Keratinocyte (primary cell): ENCODE results near the gene GPR15.

Experiments used
- CTCF ChIP-seq, 3 experiments: IDR thresholded peaks in 1 of 3; conservative IDR thresholded peaks in 1 of 3; optimal IDR thresholded peaks in 1 of 3; 2 replicates in 2 of 3; 3 replicates in 1 of 3; pipeline versions ENCODE3 to v1.5.1; 2011; ENCODE audit warnings: low read length in 3 of 3, mild to moderate bottlenecking in 3 of 3, moderate library complexity in 2 of 3, control low read depth in 1 of 3, inconsistent platforms in 1 of 3; ENCODE audit not compliant: insufficient read depth in 2 of 3; ENCODE audit errors: extremely low read depth in 1 of 3
- EZH2 ChIP-seq: IDR thresholded peaks from one replicate; pipeline ENCODE4 v1.6.1; 2012; ENCODE audit warnings: inconsistent platforms, mild to moderate bottlenecking, low read length, moderate library complexity

GRCh38 chr3:98512576-98512975, 19.2 kb upstream of the GPR15 start:
- TF ChIP-seq EZH2 = no peak
- TF ChIP-seq CTCF (optimal IDR thresholded peaks at IDR 0.05 in 1 of 3, IDR thresholded peaks at IDR 0.05 in 1 of 3, conservative IDR thresholded peaks at IDR 0.05 in 1 of 3; ENCODE audit: extremely low read depth in 1 of 3, insufficient read depth in 2 of 3, low read length in 3 of 3) = no peak
